Keratinocyte (primary cell): ENCODE data around the gene FOXQ1.

ENCODE experiments used
- EZH2 ChIP-seq: IDR thresholded peaks from one replicate; pipeline ENCODE4 v1.6.1; 2012; ENCODE audit warnings: inconsistent platforms, mild to moderate bottlenecking, low read length, moderate library complexity
- TF ChIP-seq, protein P1 (sequence below), 3 experiments: IDR thresholded peaks in 1 of 3; conservative IDR thresholded peaks in 1 of 3; optimal IDR thresholded peaks in 1 of 3; 2 replicates in 2 of 3; 3 replicates in 1 of 3; pipeline versions ENCODE3 to v1.5.1; 2011; ENCODE audit warnings: low read length in 3 of 3, mild to moderate bottlenecking in 3 of 3, moderate library complexity in 2 of 3, control low read depth in 1 of 3, inconsistent platforms in 1 of 3; ENCODE audit not compliant: insufficient read depth in 2 of 3; ENCODE audit errors: extremely low read depth in 1 of 3

GRCh38 chr6:1267790-1268762 is 43.8 kb upstream of the FOXQ1 start:
- TF ChIP-seq, protein P1, sequence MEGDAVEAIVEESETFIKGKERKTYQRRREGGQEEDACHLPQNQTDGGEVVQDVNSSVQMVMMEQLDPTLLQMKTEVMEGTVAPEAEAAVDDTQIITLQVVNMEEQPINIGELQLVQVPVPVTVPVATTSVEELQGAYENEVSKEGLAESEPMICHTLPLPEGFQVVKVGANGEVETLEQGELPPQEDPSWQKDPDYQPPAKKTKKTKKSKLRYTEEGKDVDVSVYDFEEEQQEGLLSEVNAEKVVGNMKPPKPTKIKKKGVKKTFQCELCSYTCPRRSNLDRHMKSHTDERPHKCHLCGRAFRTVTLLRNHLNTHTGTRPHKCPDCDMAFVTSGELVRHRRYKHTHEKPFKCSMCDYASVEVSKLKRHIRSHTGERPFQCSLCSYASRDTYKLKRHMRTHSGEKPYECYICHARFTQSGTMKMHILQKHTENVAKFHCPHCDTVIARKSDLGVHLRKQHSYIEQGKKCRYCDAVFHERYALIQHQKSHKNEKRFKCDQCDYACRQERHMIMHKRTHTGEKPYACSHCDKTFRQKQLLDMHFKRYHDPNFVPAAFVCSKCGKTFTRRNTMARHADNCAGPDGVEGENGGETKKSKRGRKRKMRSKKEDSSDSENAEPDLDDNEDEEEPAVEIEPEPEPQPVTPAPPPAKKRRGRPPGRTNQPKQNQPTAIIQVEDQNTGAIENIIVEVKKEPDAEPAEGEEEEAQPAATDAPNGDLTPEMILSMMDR (optimal IDR thresholded peaks at IDR 0.05 in 1 of 3, IDR thresholded peaks at IDR 0.05 in 1 of 3, conservative IDR thresholded peaks at IDR 0.05 in 1 of 3; ENCODE audit: extremely low read depth in 1 of 3, insufficient read depth in 2 of 3, low read length in 3 of 3) = no peak
- no peak for TF ChIP-seq EZH2
